ENCODE data around the gene NPR3.
"Not testable (repeated sequence)": the region's sequence is repeated elsewhere in the genome, so short reads cannot be mapped to it uniquely, and the experiment has no call there.

NPR3 gene

DNA sequence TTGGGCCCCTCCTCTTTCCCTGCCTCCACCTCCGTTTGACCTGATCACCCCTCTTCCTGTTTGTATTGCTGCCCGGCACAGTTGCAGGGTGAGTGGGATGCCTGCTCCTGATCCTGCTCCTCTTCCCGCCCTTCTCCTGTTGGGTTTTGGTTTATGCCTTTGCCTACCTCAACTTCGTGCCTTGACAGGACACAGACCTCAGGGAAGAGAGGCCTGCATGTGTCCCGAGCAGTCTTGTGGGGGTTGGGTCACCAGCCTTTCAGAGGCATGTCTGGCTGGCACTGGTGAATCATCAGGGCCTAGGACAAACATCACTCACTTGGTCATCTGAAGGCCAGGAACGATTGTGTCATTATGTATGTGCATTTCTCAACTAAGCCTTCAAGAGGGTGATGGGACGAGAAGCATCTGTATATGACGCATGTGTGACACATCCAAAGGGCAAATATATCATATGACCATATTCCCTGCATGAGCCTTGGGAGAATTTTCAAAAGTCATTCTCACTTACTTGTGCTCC is 56.9 kb downstream of the NPR3 start:
- no peak for DNase-seq (ENCODE audit: low read depth)

- no peak for DNase-seq (ENCODE audit: low read depth)
Observed at GRCh38 chr5:32769711-32770110, 58.6 kb downstream of the NPR3 start.

GRCh38 chr5:32770444-32770843 is 59.3 kb downstream of the NPR3 start:
- no peak for DNase-seq (ENCODE audit: low read depth)

DNA sequence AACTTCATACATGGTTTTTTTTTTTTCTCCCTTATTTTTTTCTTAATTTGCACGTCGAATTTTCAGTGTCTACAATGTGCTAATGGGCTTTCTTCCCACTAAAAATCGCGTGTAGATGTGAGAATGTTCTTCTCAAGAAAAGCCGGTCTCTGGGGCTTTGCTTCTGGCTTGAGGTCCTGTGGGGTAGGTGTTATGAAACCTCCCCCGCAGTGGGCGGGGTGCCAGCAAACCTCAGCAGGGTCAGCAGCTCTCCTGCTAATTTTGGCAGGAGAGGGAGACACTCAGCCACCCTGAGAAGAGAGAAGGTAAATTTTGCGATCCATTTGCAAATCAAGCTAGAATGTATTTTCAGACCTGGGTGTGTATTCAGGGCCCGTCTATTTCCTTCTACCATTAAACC is 59.9 kb downstream of the NPR3 start:
- no peak for DNase-seq (ENCODE audit: low read depth)

DNA sequence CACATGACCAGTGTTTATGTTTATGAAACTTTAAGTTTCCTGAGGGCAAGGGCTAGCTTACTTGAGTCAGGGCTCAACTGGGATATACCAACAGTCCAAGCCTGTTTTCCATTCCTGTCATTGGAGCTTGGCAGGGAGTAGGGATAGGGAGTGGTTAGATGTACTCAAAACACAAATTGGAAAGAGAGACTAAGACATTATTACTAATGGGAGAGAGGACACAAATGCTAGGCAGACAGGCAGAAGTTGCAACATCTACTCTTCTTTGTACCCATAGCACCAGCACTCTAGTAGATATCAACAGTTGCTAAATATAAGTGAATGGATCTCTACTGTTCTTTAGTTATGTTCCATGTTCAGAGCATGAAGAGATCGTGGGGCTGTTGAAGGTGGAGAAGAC is 62.8 kb downstream of the NPR3 start:
- DNase-seq (ENCODE audit: low read depth): no peak

GRCh38 chr5:32776200-32776599 is 65.1 kb downstream of the NPR3 start:
- DNase-seq (ENCODE audit: low read depth): no peak

- no peak for DNase-seq (ENCODE audit: low read depth)
Observed at GRCh38 chr5:32777222-32777621, 66.1 kb downstream of the NPR3 start.

- no peak for DNase-seq (ENCODE audit: low read depth)
Observed at GRCh38 chr5:32777733-32778132, 66.6 kb downstream of the NPR3 start.

GRCh38 chr5:32778403-32778802 is 67.3 kb downstream of the NPR3 start:
- DNase-seq (ENCODE audit: low read depth): no peak

- no peak for DNase-seq (ENCODE audit: low read depth)
Observed at GRCh38 chr5:32779754-32780415, 68.8 kb downstream of the NPR3 start.

DNA sequence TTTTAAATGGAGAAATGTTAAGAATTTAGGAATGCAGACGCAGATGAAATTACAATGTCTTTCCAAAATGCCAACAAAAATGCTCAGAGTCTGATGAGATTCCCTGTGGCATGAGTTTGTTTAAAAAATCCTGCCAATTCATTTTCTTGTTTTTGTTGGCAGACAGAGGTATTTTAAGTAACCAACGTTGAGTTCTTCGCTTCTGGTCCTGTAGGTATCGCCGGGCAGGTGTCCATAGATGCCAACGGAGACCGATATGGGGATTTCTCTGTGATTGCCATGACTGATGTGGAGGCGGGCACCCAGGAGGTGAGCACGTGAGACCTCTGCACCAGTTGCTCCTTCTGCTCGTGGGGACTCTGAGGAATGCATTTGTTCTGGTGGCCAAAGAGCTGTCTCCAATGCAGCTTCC is 69.4 kb downstream of the NPR3 start:
- no peak for DNase-seq (ENCODE audit: low read depth)

DNA sequence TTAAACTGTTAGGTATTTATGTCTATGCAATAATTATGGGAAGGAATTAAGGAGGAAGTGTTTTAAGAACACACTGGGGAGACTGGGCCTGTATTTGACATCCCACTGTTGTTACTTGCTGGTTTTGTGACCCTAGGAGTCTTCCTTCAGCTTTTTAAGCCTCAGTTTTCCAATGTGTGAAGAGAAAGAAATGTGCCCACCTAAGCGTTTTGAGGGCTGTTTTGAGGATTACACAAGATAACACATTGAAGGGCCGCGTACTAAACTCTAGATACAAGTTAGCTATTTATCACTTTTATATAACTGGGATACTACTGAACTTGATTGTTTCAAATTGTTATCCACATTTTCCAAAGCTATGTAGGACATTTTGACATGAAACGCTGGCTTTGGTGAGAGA is 72.5 kb downstream of the NPR3 start:
- no peak for DNase-seq (ENCODE audit: low read depth)

- DNase-seq (ENCODE audit: low read depth): no peak
Observed at GRCh38 chr5:32785611-32786254, 74.6 kb downstream of the NPR3 start.

- DNase-seq (ENCODE audit: low read depth): no peak
Observed at GRCh38 chr5:32786311-32786710, 75.2 kb downstream of the NPR3 start.

- no peak for DNase-seq (ENCODE audit: low read depth)
Observed at GRCh38 chr5:32790411-32790951, 79.4 kb downstream of the NPR3 start.

- DNase-seq (ENCODE audit: low read depth): no peak
Observed at GRCh38 chr5:32791536-32792243, 80.6 kb downstream of the NPR3 start.

GRCh38 chr5:32794086-32794485 is 83.0 kb downstream of the NPR3 start:
- no peak for DNase-seq (ENCODE audit: low read depth)

DNA sequence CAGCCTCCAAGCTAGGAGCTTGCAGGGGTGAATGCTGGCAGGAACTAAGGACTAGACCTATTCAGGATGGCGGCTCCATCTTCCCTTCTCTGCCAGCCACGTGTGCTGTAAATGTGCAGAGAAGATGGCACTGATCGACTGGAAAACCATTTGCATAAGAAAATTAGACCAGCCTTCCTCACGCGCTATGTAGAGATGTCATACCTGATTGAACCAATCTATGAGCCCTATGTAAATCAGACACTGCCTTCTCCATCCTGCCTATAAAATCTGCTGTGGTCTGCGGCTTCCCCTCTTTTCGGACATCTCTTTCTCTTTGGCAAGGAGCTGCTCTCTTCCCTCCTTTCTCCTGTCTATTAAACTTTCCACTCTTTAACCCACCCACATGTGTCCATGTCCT is 91.6 kb downstream of the NPR3 start:
- DNase-seq (ENCODE audit: low read depth): no peak

DNA sequence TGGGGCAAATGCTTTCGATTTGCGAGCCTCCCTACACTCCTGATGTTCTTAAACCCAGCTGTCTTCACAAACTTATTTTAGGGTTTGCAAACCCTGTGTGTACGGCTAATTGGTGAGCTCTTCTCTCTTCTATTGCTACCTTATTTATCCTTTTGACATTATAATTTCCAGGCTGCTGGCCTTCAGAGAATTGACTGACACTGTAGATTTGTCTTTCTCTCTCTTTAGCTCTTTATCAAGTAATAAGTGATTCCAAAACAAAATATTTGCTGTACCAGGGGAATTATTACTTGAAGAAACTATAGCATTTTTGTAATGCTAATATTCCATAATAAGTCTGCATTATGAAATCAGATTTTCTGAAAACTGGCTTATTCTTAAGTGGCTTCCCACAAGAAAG is 92.5 kb downstream of the NPR3 start:
- no peak for DNase-seq (ENCODE audit: low read depth)

DNA sequence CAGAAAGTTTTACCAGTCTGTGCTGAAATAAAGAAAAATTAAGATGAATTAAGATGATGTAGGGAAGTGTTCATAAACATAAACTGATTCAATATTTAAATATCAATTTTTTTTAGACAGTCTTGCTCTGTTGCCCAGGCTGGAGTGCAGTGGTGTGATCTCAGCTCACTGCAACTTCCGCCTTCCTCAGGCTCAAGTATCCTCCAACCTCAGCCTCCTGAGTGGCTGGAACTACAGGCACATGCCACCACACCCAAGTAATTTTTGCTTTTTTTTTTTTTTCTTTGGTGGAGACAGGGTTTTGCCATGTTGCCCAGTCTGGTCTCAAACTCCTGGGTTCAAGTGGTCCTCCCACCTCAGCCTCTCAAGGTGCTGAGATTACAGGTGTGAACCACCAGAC is 94.3 kb downstream of the NPR3 start:
- not testable (repeated sequence) for DNase-seq (ENCODE audit: low read depth)

DNA sequence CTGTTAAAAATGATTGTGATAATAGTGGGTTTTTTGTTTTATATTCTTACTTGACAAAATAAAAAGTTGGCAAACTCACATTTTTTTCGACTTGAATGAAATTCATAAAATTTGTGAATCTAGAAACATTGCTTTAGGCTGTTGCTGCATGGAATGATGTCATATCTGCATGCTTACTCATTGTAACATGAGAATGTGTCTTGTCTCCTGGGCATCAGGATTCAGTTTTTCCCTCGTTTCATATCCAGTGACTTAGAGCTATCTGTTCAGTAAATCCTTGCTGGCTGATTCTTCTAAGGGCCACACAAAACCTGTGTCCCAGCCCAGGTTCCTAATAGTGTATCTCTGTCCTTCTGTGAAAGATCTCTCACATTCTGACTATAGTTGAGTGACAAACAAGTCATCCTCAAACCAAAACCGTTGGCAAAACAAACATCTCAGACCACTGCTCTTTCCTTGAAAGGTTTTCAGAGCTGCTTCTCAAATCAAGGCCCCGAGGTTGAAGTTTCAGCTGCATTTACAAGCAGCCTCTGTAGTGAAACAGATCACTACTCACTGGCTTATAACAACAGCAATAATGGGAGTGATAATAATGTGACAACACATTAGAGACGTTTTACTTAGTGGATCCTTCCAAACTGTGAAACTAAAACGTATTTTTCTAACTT is 95.0 kb downstream of the NPR3 start:
- no peak for DNase-seq (ENCODE audit: low read depth)

- DNase-seq (ENCODE audit: low read depth): no peak
Observed at GRCh38 chr5:32808783-32809182, 97.7 kb downstream of the NPR3 start.

Measured in stimulated activated CD8-positive, alpha-beta memory T cell treated with anti-CD3 and anti-CD28 coated beads, Interleukin-12 subunit alpha, Interleukin-12 subunit beta, amount 100 ng/mL, for 1 hour (primary cell).